HepG2 (cell line): ENCODE results near the gene MTMR4. TPM values are rescaled to one million over a fixed set of nuclear protein-coding genes. Genes with fewer than 3 reads are reported as not detected.
A peak's percentile ranks its signal among the peaks of the same experiment; 100 is the strongest.

Experiments used
- AGO1 ChIP-seq: fragments of 200-400 bp; formaldehyde crosslinking; IDR thresholded peaks from 2 replicates; pipeline ENCODE4 v1.6.1; 2017; ENCODE audit warnings: mild to moderate bottlenecking, low read depth, low read length, moderate library complexity; ENCODE audit not compliant: poor library complexity, severe bottlenecking
- AKAP8 ChIP-seq: sonication (generic); formaldehyde crosslinking; IDR thresholded peaks from 2 replicates; pipeline ENCODE4 v1.5.1; 2020; ENCODE audit warnings: mild to moderate bottlenecking, missing genetic modification reagents
- ARID2 ChIP-seq: sonication (generic); formaldehyde crosslinking; IDR thresholded peaks from 2 replicates; pipeline ENCODE4 v1.8.1; 2022; ENCODE audit warnings: mild to moderate bottlenecking, missing genetic modification reagents, borderline replicate concordance
- DNMT1 ChIP-seq: sonication (generic); formaldehyde crosslinking; IDR thresholded peaks from 2 replicates; pipeline ENCODE4 v1.5.1; 2020; ENCODE audit warnings: mild to moderate bottlenecking, missing genetic modification reagents
- EEA1 ChIP-seq: sonication (generic); formaldehyde crosslinking; IDR thresholded peaks from 2 replicates; pipeline ENCODE4 v1.5.1; 2020; ENCODE audit warnings: mild to moderate bottlenecking, missing genetic modification reagents, borderline replicate concordance
- ELK4 ChIP-seq: sonication (generic); formaldehyde crosslinking; IDR thresholded peaks from 2 replicates; pipeline ENCODE4 v1.9.0; 2021; ENCODE audit warnings: missing genetic modification reagents, borderline replicate concordance
- FOSL1 ChIP-seq: sonication (generic); formaldehyde crosslinking; IDR thresholded peaks from 2 replicates; pipeline ENCODE4 v1.9.0; 2021; ENCODE audit warnings: missing genetic modification reagents, borderline replicate concordance
- GTF3A ChIP-seq: sonication (generic); formaldehyde crosslinking; conservative IDR thresholded peaks from 2 replicates; pipeline ENCODE4 v1.4.0; 2020; ENCODE audit warnings: mild to moderate bottlenecking, missing genetic modification reagents
- HNRNPL ChIP-seq: fragments of 200-400 bp; formaldehyde crosslinking; IDR thresholded peaks from 2 replicates; pipeline ENCODE4 v1.6.1; 2017; ENCODE audit warnings: mild to moderate bottlenecking, low read depth, low read length
- HNRNPLL ChIP-seq: fragments of 200-400 bp; formaldehyde crosslinking; IDR thresholded peaks from 2 replicates; pipeline ENCODE4 v1.6.1; 2017; ENCODE audit warnings: mild to moderate bottlenecking, low read depth, low read length; ENCODE audit not compliant: poor library complexity, severe bottlenecking
- KAT8 ChIP-seq: IDR thresholded peaks from 2 replicates; pipeline ENCODE4 v1.6.1; 2016; ENCODE audit warnings: missing genetic modification reagents, missing compliant biosample characterization
- KLF15 ChIP-seq: sonication (generic); formaldehyde crosslinking; IDR thresholded peaks from 2 replicates; pipeline ENCODE4 v1.8.1; 2023; ENCODE audit warnings: borderline replicate concordance, mild to moderate bottlenecking, inconsistent platforms, missing genetic modification reagents, mixed read lengths
- NFIB ChIP-seq: sonication (generic); formaldehyde crosslinking; IDR thresholded peaks from 2 replicates; pipeline ENCODE4 v1.9.0; 2021; ENCODE audit warnings: missing genetic modification reagents, mild to moderate bottlenecking, borderline replicate concordance
- NR2F2 ChIP-seq: IDR thresholded peaks from 2 replicates; pipeline ENCODE4 v1.6.1; 2012; ENCODE audit warnings: low read depth, inconsistent platforms, borderline replicate concordance
- NRL ChIP-seq: sonication (generic); formaldehyde crosslinking; IDR thresholded peaks from 2 replicates; pipeline ENCODE4 v1.5.0; 2020; ENCODE audit warnings: missing genetic modification reagents, mild to moderate bottlenecking, moderate library complexity, borderline replicate concordance
- PHF20 ChIP-seq: sonication (generic); formaldehyde crosslinking; IDR thresholded peaks from 2 replicates; pipeline ENCODE4 v1.5.0; 2020; ENCODE audit warnings: mild to moderate bottlenecking, missing genetic modification reagents
- POLR2AphosphoS2 ChIP-seq: IDR thresholded peaks from 2 replicates; pipeline ENCODE4 v1.6.1; 2011; ENCODE audit warnings: low read depth, low read length, improper control_type of control experiment
- RARG ChIP-seq: sonication (generic); formaldehyde crosslinking; IDR thresholded peaks from 2 replicates; pipeline ENCODE4 v1.4.0; 2020; ENCODE audit warnings: low read depth, mild to moderate bottlenecking, missing genetic modification reagents
- SIX4 ChIP-seq: sonication (generic); formaldehyde crosslinking; IDR thresholded peaks from 2 replicates; pipeline ENCODE4 v1.4.0; 2020; ENCODE audit warnings: missing genetic modification reagents
- STAT5B ChIP-seq: sonication (generic); formaldehyde crosslinking; IDR thresholded peaks from 2 replicates; pipeline ENCODE4 v1.4.0; 2020; ENCODE audit warnings: missing genetic modification reagents
- UBTF ChIP-seq: sonication (generic); formaldehyde crosslinking; IDR thresholded peaks from 2 replicates; pipeline ENCODE4 v1.4.0; 2020; ENCODE audit warnings: mild to moderate bottlenecking, missing genetic modification reagents
- ZNF160 ChIP-seq: sonication (generic); formaldehyde crosslinking; IDR thresholded peaks from 2 replicates; pipeline ENCODE4 v1.8.0; 2022; ENCODE audit warnings: mild to moderate bottlenecking, inconsistent platforms, missing genetic modification reagents
- ZNF431 ChIP-seq: sonication (generic); formaldehyde crosslinking; IDR thresholded peaks from 2 replicates; pipeline ENCODE4 v1.9.0; 2022; ENCODE audit warnings: missing genetic modification reagents, low read depth, mild to moderate bottlenecking, borderline replicate concordance
- ZNF546 ChIP-seq: sonication (generic); formaldehyde crosslinking; conservative IDR thresholded peaks from 2 replicates; pipeline ENCODE4 v1.8.1; 2023; ENCODE audit warnings: mild to moderate bottlenecking, missing genetic modification reagents
- ZNF562 ChIP-seq: sonication (generic); formaldehyde crosslinking; IDR thresholded peaks from 2 replicates; pipeline ENCODE4 v1.8.0; 2022; ENCODE audit warnings: missing genetic modification reagents, borderline replicate concordance
- ZNF724P ChIP-seq: sonication (generic); formaldehyde crosslinking; IDR thresholded peaks from 2 replicates; pipeline ENCODE4 v1.8.0; 2022; ENCODE audit warnings: missing genetic modification reagents, borderline replicate concordance
- ZNF850 ChIP-seq: sonication (generic); formaldehyde crosslinking; conservative IDR thresholded peaks from 2 replicates; pipeline ENCODE4 v1.9.0; 2021; ENCODE audit warnings: mild to moderate bottlenecking, missing genetic modification reagents
- ZZZ3 ChIP-seq: sonication (generic); formaldehyde crosslinking; IDR thresholded peaks from 2 replicates; pipeline ENCODE4 v1.4.0; 2020; ENCODE audit warnings: missing genetic modification reagents, mild to moderate bottlenecking, borderline replicate concordance
- polyA plus RNA-seq, 8 experiments: library from polyadenylated mRNA; depleted of rRNA in 3 of 8; stranded (reverse) in 7 of 8; unstranded in 1 of 8; fragments of >200 nt; fragmentation: Illumina TruSeq in 4 of 8; extraction: Trizol in 4 of 8; gene quantifications; 2 replicates each; pipeline versions ENCODE4 v1.2.1 to v1.2.3, GENCODE V29; 2011 to 2016; ENCODE audit warnings: low read depth in 4 of 8, missing spikeins in 1 of 8, mixed read lengths in 1 of 8; ENCODE audit not compliant: insufficient read depth in 1 of 8
- total RNA-seq, 5 experiments: library from RNA; depleted of rRNA; stranded (reverse); fragments of >200 nt; fragmentation: Illumina TruSeq; extraction: Trizol; gene quantifications; 2 replicates each; pipeline ENCODE4 v1.2.3, GENCODE V29; 2016; ENCODE audit warnings: low read depth in 1 of 5

MTMR4 gene
- total and polyA plus RNA-seq, 2 of the 13 experiments (the other 11 are each of a cell fraction or from before 2014, with no cell fraction given), result 62.5 to 65.1 TPM

DNA sequence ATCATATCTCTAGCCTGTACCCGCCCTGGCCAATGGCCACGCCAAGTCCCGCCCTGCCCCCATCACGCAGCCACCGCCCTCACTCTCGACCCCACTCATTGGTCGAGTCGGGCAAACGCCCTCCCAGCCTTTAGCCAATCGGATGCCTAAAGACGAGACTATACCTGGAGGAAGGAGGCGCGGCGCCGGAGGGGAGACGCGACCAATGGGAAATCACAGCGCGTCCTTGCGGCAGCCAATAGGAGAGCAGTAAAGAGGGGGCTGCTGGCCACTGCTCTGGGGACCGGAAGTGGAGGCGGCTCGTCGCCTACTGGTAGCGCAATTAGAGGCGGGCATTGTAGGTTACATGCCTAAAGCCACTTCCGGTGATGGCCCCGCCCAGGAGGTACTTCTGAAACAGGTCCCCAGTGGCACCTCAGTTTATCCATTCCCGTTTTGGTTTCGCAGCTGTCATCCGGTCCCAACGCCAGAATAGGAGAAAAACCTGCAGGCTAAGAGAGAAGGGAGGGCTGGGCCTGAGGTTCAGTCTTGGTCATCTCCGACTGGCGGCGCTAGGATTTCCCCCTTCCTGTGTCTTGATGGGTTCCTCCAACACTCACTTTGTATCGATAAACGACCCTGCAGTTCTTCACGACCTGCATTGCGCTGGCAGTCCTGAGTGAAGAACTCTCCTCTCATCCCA lies 3.6 kb upstream of the MTMR4 start (continued):
- TF ChIP-seq HNRNPL, result 0 out of 2 replicates have a peak, but pooled peaks have one; percentile 3
- TF ChIP-seq ZNF546 (CRISPR knock-in tag), result no peak
- no peak for TF ChIP-seq ARID2 (CRISPR knock-in tag)
- TF ChIP-seq ZNF160 (CRISPR knock-in tag), result peak; percentile 75; the same call in 1 of the 2 replicates
- no peak for TF ChIP-seq SIX4 (CRISPR knock-in tag)
- TF ChIP-seq AGO1, result peak; percentile 17
- TF ChIP-seq ELK4 (CRISPR knock-in tag), result no peak
- TF ChIP-seq DNMT1 (CRISPR knock-in tag), result no peak
- TF ChIP-seq EEA1 (CRISPR knock-in tag), result peak; percentile 78; the same call in 1 of the 2 replicates
- peak; percentile 90 for TF ChIP-seq PHF20
- peak; percentile 79 for TF ChIP-seq HNRNPLL
- no peak for TF ChIP-seq STAT5B (CRISPR knock-in tag)
- TF ChIP-seq RARG (CRISPR knock-in tag), result 0 out of 2 replicates have a peak, but pooled peaks have one; percentile 85
- no peak for TF ChIP-seq UBTF (CRISPR knock-in tag)
- 0 out of 2 replicates have a peak, but pooled peaks have one; percentile 36 for TF ChIP-seq ZNF724P (CRISPR knock-in tag)
- no peak for TF ChIP-seq FOSL1
- TF ChIP-seq KLF15, result peak; percentile 98; the same call in 1 of the 2 replicates
- TF ChIP-seq AKAP8 (CRISPR knock-in tag), result 0 out of 2 replicates have a peak, but pooled peaks have one; percentile 4
- TF ChIP-seq POLR2AphosphoS2, result no peak
- TF ChIP-seq ZNF431 (CRISPR knock-in tag), result no peak
- no peak for TF ChIP-seq NFIB (CRISPR knock-in tag)
- 0 out of 2 replicates have a peak, but pooled peaks have one; percentile 35 for TF ChIP-seq NRL (CRISPR knock-in tag)
- no peak for TF ChIP-seq ZNF562 (CRISPR knock-in tag)
- no peak for TF ChIP-seq ZNF850 (CRISPR knock-in tag)
- 0 out of 2 replicates have a peak, but pooled peaks have one; percentile 17 for TF ChIP-seq ZZZ3 (CRISPR knock-in tag)
- no peak for TF ChIP-seq GTF3A (CRISPR knock-in tag)
- peak; percentile 96 for TF ChIP-seq KAT8 (CRISPR knock-in tag)
- TF ChIP-seq NR2F2, result no peak
